NCI-H2107 treated with DMSO at 0.1 percent for 48 hours (cell line): Measurements from ENCODE around the gene MAD1L1.

Experiments used
- DNase-seq: peaks from one replicate; lab custom pipeline; 2025; ENCODE audit not compliant: unreplicated experiment; lab: John Stamatoyannopoulos, UW

Gene MAD1L1

GRCh38 chr7:1993776-1994740, 238.7 kb downstream of the MAD1L1 start:
- no peak for DNase-seq

- no peak for DNase-seq
Measured at GRCh38 chr7:1993031-1993695, 239.6 kb downstream of the MAD1L1 start.

DNA sequence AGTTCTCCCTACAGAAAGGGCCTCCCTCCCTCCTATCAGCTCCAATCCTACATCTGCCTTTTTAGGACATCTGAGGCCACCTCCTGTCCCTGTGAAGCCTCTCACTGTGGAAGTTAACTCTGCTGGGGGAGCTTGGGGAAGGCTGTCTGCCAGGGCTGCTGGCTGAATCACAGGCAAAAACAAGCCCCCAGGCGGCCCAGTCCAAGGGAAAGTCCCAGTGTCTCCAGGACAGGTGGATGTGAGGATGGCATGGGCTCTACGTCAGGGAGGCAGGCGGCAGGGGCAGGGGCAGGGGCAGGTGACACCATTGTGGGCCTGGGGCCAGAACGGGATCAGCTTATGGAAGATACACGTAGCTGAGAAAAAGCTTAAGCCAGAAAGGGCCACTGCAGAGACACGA, 240.2 kb downstream of the MAD1L1 start:
- DNase-seq, result no peak

- DNase-seq, result no peak
Measured at GRCh38 chr7:1990001-1990670, 242.6 kb downstream of the MAD1L1 start.

- DNase-seq, result no peak
Measured at GRCh38 chr7:1989049-1989860, 243.5 kb downstream of the MAD1L1 start.

GRCh38 chr7:1988533-1988930, 244.2 kb downstream of the MAD1L1 start:
- DNase-seq, result no peak

DNA sequence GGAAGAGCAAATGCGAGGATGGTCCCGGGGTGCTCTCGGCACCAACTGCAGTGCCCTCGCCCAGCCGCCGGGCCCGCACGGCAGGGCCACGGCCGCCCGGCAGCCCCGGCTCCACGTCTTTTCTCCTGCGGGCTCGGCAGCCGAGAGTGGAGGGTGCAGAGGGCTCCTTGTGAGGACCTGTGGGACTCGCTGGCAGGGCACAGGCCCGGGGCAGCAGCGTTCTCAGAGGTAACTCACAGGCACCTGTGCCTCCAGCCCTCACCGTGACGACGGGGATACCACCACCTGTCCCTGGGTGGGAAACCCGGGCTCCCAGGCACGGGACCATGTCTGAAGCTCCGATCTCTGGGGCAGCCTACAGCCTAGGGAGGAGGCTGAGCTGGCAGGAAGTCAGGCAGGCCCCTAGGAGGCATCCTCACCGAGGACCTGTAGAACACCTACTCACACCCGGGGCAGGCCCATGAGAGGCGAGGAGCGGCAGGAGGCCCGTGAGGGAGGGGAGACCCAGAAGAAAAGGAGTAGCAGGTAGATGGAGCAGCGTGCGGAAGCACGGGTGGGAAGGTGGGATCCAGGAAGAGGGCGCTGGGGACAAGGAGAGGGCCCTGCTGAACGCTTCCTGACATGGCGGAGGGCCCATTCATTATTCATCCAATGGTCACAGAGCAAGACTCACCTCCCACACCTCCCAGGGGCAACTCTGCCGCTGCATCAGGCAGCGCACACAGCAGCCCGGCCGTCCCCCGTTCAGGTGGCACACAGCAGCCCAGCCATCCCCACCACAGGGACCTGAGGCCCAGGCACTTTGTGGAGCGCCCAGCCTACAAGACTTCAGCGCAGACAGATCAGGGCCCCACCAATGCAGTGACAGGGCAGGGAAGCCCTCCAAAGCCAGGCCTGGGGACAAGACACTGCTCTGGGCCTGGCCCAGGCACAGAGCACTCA, 244.9 kb downstream of the MAD1L1 start:
- no peak for DNase-seq

GRCh38 chr7:1987084-1987535, 245.6 kb downstream of the MAD1L1 start:
- DNase-seq, result no peak

GRCh38 chr7:1986366-1987083, 246.2 kb downstream of the MAD1L1 start:
- DNase-seq, result no peak

DNA sequence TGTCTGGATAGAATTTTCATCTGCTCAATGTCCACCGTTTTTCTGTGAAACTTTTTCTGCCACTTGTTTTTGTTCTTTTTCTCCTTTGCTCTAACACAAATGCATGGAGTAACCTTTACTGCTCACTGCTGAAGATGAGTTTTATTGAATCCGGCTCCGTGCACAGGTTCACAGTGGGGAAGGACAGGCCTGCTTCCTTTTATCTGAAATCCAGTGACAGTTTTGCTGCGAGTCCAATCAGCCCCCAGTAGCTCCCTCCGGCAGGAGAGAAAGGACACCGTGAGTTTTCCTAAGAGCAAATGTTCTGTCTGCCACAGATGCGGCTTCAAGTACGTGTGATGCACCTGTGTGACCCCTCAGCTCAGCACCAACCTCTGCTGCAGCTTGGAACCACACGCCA, 246.8 kb downstream of the MAD1L1 start:
- DNase-seq, result no peak

DNA sequence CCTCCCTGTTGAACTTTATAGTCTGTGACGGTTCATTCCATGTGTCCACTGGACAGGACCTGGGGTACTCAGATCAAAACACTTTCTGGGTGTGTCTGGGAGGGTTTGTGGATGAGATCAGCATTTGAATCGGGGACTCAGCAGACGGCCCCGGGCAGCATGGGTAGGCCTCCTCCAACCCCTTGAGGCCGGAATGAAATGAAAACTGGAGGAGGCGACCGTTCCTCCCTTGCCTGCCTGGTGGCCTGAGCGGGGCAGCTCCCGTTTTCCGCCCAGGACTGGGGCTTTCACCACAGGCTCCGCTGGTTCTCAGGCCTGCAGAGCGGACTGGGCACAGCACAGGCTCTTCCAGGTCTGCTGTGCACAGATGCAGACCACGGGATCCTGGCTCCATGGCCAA, 247.7 kb downstream of the MAD1L1 start:
- no peak for DNase-seq

GRCh38 chr7:1981878-1982230, 250.9 kb downstream of the MAD1L1 start:
- DNase-seq, result no peak

DNA sequence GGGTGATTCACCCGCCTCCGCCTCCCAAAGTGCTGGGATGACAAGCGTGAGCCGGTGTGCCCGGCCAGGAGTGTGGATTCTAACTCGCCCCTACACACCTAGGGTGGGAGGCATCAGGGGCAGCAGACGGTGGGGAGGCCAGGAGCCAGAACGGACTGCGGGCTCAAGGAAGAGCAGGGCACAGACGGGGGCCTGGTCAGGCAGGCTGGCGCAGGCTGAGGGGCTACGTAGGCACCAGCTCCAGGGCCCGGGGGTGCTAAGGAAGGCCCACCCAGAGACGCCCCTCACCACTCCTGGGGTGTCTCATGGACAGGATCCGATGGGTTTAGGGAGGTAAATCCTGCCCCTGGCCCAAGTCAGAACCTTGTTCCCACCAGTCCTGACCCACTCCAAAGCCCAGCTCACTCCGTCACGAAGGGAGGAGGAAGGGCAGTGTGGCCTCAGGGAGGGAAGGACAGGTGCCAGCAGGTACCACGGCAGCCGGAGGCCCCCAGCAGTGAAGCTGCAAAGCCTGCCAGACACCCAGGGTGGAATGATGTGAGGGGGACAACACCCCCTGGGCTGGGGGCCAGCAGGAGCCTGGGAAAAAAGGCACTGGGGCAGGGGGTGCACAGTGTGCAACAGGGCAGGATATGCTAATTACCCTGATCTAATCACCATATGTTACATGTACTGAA, 251.4 kb downstream of the MAD1L1 start:
- no peak for DNase-seq

DNA sequence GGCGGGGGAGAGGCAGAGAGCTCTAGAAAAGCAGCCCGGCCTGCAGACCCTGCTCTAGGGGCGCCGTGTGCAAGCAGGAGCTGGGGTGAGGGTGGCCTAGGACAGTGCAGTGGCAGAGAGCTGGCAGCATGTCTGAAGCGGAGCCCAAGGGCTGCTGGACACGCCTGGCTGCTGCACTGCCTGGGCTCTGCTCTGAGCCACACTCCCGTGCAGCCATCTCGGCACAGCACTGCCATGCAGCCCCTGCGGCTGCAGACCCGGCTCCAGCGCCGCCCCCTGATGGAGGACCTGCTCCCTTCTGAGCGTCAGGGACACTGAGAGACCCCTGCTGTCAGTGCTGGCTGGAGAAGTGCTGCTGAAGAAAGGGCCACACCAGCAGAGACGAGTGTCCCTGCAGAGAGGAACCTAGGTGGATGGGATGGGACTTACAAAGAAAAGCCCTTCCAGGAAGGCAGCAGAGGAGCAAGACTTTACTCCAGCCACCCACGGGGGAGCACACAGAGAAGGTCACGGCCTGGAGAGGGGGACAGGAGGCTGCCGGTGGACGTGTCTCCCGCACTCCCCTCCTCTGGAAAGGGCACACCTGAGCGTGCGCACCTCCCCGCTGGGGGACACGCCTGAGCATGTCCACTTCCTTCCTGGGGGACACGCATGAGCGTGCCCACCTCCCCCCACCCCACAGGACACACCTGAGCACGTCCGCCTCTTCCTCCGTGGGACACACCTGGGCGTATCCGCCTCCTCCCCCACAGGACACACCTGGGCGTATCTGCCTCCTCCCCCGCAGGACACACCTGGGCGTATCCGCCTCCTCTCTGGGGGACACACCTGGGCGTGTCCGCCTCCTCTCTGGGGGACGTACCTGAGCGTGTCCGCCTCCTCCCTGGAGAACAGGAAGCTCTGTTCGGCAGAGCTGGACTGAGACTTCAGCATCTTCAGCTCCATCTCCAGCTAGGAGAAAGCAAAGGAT, 252.9 kb downstream of the MAD1L1 start:
- no peak for DNase-seq

DNA sequence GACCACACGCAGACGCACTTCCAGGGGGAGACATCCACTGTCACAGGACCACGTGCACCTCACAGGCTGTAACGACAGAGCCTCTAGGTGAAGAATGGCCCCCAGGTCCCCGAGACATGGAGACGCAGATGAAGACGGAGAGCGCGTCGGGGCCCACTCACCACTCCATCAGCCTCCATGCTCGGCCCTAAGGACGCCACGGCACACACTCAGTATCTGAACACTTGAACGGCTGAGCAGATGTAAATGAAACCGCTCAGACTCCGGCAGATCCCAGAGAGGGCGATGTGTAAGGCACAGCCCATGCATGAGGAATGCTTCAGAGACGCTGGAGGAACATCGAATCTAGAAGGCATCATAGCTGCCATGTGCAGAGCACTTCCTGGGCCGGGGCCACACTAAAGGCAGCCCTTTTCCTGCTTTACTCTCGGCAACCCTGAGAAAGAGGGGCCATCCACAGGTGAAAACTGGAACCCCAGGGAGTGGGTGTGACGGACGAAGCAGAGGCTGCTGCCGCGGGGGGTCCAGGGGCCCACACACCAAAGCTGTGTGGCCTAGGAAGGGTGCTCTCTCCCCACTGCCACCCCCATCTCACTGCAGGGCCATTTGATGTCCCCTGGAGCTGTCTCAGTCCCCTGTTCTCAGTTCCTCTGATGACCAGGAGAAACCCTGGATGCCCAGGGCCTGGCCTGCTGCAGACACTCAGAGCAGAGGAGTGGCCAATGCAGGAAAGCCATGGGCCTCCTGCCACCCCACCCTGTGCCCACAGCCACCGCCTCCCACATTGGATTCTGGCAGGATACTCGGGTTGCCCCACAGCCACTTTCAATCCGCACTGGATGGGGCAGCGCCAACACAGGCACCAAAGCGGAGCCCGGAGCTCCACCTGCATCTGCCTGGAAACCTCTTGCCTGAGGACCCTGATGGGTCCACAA, 253.8 kb downstream of the MAD1L1 start:
- no peak for DNase-seq

DNA sequence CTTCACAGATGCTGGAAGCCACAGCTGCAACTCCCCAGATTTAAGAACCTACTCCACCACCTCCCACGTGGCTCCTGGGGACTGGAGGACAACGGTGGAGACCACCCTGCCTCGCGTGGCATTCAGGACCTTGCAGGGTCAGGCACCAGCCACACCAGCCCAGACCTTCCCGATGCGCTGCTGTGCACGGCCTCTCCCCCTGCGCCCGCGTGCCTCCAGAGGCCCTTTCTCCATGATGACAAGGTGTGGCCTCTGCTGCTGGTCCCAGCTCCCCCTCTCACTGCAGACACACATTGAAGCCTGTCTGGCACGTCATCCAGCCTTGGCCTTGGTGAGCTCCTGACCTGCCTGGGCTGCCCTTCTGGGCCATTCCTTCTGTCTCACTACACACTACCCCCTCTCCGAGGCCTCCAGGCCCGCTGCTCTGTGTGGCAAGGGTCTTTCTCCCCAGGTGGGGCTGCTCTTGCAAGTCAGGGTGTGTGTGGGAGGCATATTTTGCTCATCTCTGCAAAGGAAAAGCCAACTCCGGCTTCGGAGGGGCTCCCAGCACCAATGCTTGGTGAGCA, 254.8 kb downstream of the MAD1L1 start:
- no peak for DNase-seq
